ENCODE results near the gene SLC10A1.
A peak's percentile ranks its signal among the peaks of the same experiment; 100 is the strongest.
"Not testable (repeated sequence)": the region's sequence is repeated elsewhere in the genome, so short reads cannot be mapped to it uniquely, and the experiment has no call there.

The SLC10A1 gene

DNA sequence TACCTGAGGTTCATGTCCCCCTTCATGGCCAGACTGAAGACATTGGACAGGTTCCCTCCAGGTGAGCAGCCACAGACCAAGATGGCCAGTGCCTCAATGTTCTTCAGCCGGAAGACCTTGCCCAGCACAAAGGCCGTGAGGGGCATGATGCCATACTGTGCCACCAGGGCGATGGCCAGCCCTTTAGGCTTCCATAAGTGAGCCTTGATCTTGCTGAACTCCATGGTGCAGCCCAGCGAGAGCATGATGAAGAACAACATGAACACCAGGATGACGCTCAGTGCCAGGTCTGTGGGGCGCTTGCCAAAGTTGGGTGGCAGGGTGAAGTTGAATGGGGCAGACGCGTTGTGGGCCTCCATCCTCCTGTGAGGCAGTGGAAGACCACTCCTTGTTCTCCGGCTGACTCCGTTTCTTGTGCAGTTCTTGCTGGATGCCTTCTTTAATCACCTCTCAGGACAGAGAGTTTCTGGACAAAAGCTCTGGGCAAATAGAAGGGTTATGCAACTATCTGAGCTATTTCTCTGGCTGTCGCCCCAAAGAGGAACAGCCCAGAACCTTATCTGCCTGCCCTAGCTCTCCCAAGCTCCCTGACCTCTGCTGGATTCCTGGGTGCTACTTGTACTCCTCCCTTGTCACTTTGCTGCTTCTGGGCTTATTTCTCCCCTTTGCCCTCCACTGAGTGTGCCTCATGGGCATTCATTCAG, at the start of gene SLC10A1:
SLC10A1 (minus strand) TSS at position 445 of the 704 bp plus-strand sequence; CDS start at position 359, 86 bp downstream.
- DNase-seq = no peak

DNA sequence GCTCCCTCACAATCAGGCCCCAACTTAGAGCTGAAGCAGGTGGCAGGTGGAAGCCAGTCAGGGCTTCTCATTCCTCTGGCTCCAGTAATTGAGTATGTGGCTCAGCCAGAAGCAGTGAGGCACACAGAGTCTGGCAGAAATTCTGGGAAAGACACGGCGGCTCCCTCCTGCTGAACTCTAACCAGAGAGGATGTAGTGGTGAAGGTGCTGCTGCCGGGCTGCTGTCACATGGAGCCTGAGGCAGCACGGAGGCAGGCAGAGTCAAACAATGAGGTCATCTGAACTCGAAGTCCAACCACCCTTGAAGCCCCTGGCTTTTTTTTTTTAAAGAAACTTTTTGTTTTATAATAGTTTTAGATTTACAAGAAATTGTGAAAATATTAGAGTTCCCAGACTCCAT, 48.7 kb upstream of the SLC10A1 start:
- no peak for DNase-seq

DNA sequence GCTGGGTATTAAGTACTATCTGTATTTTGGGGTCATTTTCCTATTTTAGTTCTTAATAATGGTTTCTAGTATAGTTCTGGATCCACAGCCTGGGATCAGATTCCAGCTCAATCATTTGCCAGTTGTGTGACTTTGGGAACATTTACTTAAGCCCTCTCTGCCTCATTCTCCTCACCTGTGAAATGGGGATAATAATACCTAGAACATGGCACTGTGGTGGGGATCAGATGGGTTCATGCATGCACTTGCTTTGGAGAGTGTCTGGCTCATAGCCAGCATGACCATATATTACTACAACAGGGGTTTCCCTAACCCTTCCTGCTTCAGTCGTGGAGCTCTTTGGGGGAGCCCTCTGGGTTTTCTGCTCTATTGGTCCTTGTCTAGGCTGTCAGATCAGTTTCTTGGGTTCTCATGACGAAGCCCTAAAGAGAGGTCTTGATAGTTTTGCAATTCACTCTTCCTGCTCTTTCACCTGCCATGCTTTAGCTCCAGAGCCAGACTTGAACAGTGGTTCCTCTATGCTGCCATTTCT, 48.1 kb upstream of the SLC10A1 start:
- no peak for DNase-seq

DNA sequence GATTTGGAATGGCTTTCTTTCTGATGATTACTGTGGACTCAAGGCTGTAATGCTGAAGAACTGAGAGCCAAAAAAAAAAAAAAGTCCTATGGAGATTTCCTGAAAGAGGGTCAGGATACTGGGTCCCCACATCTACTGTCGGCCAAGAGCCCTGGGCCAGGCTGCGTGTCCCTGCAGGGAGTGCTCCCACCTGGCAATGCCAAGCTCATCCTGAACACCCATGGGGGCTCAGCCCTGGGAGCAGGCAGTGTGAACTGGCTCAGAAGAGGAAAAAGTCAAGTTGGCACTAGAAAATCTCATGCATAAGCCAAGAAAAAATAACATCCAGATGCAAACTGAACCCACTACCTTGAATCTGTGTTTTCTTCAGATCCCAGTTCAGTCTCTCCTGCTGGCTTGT, 47.1 kb upstream of the SLC10A1 start:
- DNase-seq = no peak

DNA sequence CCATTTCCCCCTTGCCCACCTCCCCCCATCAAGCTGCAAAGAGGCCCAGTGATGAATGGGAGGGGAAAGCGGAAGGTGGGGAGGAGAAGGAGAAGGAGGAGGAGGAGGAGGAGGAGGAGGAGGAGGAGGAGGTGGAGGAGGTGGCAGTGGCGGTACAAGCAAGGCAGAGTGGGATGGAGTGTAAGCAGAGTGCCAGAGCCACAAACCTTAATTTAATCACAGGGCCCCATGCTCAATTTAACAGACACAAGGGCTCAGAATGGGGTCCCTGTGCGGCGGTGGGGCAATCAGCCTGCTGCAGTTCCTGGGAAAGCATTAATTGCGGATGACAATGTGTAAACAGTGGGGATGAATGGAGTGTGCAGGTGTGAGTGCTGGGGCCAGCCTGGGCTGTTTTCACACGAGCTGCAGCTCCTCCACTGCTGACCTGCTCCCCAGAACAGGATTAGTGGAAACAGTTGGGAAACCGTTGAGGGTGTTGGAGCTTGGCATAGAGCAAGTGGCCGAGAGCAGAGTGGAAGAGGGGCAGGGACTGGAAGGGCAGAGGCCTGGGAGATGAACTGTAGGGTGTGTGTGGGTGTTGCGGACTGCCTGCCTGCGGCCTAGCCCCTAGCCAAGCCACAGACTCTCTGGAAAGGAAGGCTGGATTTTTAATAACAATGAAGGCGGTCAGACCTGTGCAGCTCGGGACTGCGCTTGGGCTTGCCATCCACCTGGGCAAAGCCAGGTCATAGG, 45.8 kb upstream of the SLC10A1 start:
- DNase-seq = no peak

DNA sequence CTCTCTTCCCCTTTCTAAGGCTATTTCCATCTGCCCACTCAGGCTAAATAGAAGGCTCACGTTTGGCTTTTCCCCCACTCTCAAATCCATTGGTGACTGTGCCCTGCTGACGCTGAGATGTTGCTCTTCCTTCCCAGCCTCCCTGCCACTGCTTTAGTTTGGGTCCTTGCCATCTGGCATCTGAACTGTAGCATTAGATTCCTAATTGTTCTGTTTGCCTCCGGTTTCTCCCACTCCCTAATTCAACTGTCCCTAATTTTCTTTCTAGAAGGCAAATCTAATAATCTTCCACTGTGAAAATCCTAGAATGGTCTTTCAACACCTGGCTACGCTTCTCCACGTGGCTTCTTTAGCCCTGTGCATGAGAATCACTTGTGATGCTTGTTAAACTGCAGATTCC, 44.6 kb upstream of the SLC10A1 start:
- DNase-seq = no peak

DNA sequence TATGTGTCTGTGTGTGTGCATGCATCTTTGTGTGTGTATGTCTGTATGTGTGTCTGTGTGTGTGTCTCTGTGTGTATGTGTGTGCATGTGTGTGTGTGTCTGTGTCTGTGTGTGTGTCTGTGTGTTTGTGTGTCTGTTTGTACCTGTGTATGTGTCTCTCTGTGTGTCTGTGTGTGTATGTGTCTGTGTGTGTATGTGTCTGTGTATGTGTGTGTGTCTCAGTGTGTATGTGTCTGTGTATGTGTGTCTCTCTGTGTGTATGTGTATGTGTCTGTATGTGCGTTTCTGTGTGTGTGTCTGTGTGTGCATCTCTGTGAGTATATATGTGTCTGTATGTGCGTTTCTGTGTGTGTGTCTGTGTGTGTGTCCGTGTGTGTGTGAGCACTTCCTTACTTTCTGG, 42.6 kb upstream of the SLC10A1 start:
- no peak for DNase-seq

DNA sequence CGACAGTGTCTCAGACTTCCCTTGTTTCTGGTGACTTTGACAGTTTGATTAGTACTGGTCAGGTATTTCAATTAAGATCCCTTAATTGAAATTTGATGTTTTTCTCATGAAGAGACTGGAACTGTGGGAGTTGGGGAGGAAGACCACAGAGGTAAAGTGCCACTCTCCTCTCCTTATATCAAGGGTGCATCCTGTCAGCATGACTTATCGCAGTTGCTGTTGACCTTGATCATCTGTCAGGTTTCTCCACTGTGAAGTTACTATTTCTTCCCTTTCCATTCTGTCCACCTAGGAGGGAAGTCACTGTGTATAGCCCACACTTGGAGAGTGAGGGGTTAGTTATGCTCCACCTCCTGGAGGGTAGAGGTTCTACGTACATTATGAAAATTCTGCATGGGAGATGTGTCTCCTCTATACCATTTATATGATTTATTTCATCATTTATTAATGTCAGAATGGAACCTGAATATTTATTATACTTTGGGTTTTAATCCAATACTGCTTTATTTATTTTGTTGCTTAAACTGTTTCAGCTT, 41.9 kb upstream of the SLC10A1 start:
- no peak for DNase-seq

DNA sequence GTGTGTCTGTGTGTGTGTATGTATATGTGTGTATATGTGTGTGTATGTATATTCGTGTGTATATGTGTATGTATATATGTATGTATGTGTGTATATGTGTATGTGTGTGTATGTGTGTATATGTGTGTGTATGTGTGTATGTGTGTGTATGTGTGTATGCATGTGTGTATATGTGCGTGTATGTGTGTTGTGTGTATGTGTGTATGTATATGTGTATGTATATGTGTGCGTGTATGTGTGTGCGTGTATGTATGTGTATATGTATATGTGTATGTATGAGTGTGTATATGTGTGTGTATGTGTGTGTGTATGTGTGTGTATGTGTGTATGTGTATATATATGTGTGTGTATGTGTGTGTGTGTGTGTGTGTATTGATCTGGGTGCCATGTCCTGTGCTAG, 31.8 kb upstream of the SLC10A1 start:
- DNase-seq = no peak

DNA sequence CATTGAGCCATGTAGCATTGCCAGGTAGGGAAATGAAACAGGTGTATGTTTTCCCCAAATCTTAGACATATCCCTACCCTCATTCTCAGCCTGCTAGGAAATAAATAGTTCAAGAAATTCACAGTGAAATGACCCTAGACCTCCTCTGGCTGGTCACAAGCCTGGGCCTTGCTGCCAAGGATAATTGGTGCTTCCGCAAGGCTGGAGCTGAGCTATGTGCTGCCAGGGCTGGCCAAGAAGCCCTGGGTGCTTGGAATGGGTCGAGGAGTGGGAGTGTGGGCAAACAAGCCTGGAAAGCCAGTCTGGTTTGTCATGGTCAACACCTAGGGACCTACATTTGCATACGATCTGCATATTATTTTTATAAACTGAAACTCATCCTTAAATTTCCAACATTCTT, 31.3 kb upstream of the SLC10A1 start:
- no peak for DNase-seq

DNA sequence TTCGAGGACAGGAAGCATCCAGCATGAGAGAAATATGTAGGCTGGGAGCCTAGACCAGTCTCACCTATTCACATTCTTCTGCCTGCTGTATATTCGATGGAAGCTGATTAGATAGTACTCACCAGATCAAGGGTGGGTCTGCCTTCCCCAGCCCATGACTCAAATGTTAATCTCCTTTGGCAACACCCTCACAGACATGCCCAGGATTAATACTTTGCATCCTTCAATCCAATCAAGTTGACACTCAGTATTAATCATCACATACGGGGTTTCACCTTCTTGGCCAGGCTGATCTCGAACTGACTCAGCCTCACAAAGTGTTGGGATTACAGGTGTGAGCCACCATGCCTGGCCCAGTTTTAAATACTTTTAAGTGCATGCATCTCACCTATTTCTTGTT, 30.5 kb upstream of the SLC10A1 start:
- DNase-seq = no peak

DNA sequence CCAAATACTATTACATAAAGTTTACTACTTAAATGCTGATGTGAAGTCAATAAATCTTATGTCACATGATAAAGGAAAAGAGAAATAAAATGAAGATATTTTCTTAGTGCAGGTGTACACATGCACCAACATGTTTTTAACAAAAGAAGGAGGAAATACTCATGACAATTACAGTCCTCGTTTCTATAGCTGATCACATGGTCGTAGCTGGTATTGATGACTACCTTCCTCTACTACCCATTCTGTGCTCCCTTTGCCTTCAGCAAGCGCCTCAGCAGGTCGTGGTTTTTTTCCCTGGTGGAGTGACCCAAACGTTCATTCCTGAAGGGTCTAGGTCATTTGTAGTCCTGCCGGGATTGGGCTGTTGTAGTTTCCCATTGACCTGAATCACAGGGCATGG, 25.4 kb upstream of the SLC10A1 start:
- no peak for DNase-seq

DNA sequence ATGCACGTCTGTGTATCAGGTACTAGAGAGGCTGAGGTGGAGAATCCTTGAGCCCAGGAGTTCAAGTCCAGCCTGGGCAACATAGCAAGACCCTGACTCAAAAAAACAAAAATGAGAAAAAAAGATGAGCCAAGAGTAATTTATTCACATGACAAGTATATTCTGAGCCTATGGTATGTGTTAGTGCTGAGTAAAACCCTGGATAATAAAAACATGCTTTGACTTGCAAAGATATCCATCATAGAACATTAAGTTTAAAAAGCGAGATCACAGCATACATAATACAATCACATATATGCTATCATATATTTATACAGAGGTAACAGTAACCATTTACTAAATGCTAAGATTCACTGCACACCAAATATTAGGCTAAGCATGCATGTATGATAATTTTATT, 23.9 kb upstream of the SLC10A1 start:
- no peak for DNase-seq

DNA sequence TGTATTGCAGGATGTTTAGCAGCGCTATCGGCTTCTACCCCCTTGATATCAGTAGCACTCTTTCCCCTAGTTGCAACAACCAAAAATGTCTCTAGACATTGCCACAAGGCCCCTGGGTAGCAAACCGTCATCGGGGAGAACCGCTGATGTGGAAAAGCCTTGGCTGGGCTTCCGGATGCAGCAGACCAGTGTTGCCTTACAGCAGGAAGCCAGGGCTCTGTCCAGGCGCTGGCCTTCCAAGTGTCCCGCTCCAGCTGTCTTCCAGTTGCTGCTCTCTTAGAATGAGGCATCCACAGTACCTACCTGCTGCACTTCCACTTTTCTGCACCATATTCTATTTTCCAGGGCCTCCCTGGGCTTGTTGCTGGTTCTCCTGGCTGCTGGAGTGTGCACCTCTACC, 22.6 kb upstream of the SLC10A1 start:
- DNase-seq = no peak

DNA sequence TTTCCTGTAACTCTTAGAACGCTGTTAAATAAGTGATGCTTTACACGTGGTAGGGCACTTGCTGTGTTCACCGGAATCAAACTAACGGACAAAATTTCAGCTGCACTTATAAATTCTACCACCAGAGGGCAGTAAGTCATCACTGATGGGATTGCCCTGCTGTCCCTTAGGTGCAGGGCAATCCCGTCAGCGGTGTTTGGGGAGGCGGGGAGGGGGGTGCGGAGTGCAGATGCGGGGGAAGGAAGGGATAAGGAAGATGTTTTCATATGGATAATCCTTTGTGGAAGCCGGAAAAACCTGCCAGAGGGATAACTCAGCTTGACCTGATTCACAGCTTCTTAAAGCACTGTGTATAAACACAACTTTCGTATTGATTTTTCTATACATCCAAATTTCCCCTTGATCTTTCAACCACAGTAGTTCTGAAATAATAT, 21.7 kb upstream of the SLC10A1 start:
- DNase-seq = peak; percentile 9 to 78 (median 30)

DNA sequence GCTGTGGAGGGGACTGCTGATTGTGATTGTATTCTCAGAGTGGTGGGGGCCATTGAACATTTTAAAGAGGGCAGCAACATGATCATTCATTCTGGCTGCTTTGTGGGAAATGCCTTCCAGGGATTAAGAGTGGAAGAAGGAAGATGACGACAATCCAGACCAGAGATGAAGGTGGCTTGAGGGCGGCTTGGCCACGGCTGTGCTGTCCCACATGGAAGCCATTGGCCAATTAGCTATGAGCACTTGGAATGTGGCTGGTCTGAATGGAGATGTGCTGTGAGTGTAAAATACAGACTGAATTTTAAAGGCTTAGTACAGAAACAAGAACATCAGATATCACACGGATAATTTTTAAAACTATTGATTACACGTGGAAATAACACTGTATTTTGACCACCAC, 19.2 kb upstream of the SLC10A1 start:
- DNase-seq = no peak

DNA sequence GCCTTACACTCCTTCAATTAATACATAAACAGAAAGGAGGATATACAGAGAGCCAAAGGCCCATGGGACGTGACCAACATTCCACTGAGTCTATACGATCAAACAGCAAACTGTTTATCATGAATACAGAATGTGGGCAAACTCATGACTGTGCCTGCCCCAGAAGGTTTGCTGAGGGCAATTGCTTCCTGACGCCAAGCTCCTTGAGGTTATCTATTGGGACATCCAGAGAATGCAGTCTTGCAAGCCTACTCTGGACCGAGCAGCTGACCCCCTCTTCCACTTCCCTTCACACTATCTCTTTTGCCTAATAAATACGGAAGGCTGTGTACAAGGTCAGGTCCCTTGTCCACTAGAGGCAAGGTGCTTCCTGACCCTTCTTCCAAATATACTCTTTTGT, 18.5 kb upstream of the SLC10A1 start:
- DNase-seq = no peak

DNA sequence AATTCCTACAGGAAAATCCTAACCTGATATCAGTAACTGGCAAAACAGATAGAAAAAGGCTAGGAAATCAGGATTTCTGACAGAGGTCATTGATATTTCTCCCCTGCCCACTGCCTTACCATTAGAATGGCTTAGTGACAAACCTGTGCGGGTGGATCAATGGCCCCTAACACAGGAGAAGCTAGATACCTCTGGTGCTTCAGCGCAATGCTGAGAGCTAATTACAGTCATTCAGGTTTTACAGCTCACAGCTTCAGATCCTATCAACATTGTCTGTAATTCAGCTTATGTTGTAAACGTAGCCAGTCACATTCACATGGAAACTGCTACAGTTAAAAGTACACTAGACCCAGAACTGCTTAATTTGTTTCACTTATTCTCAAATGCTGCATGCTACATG, 17.4 kb upstream of the SLC10A1 start:
- DNase-seq = no peak

DNA sequence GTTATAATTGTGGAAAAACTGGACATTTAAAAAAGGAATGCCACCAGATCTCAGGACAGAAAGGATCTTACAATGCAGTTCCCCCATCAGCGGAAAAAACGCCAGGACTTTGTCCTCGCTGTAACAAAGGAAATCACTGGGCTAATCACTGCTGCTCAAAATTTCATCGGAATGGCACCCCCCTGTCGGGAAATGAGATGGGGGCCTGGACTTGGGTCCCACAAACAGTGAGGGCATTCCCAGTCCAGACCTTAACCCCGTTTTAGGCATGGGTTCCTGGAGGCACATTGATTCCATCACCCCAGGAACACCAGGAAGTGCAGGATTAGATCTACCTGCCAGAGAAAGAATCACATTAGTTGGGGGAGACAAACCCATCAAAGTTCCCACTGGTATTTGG, 16.3 kb upstream of the SLC10A1 start:
- DNase-seq = not testable (repeated sequence)

DNA sequence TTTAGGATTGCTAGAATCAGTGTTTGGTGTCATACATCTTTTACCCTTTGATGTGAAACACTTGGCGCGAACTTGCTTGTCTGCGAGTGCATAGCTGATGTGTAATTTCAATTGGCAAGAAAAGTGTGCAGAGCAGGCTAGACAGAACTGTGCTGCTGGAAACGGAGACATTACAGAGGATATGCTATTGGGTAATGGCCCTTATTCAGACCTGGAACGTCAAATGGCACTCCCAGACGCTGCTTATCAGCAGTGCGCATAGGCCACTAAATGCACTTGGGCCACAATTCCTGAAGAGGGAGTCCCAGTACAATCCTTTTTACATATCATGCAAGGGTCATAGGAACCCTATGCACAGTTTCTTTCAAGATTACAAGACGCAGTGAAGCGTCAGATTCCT, 15.7 kb upstream of the SLC10A1 start:
- DNase-seq = no peak

DNA sequence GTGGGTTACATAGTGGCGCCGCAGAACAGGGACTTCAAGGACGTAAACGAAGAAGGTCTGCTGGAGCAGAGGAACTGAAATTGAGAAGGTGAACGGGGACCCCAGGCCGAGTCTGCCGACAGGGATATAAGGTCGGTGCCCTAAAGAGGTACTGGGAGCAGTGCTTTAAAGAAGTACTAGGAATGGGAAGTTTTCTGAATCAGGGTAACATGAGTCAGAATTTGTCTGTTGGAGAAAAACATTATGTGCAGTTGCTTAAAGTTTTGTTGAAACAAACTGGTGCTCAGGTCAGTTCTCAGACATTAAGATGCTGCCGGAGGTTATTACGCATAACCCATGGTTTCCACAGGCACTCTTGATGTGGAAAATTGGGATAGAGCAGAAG, 14.8 kb upstream of the SLC10A1 start:
- DNase-seq = no peak

DNA sequence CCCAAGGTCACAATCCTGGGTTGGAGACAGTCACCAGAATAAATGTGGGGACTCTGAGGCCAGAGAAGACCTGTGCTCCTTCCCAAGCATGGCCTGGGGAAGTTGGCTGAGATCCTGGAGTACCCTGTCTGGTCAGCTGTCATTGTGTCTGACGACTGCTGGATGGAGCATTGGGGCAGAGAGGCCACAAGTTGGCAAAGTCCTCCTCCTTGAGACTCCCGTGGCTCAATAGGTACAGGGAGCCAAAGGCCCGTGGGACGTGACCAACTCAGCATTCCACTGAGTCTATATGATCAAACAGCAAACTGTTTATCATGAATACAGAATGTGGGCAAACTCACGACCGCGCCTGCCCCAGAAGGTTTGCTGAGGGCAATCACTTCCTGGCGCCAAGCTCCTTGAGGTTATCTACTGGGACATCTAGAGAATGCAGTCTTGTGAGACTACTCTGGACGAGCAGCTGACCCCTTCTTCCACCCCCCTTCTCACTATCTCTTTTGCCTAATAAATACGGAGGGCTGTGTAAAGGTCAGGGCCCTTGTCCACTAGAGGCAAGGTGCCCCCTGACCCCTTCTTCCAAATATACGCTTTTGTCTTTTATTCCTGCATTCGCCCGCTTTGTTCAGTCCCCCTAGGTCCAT, 14.3 kb upstream of the SLC10A1 start:
- DNase-seq = no peak

DNA sequence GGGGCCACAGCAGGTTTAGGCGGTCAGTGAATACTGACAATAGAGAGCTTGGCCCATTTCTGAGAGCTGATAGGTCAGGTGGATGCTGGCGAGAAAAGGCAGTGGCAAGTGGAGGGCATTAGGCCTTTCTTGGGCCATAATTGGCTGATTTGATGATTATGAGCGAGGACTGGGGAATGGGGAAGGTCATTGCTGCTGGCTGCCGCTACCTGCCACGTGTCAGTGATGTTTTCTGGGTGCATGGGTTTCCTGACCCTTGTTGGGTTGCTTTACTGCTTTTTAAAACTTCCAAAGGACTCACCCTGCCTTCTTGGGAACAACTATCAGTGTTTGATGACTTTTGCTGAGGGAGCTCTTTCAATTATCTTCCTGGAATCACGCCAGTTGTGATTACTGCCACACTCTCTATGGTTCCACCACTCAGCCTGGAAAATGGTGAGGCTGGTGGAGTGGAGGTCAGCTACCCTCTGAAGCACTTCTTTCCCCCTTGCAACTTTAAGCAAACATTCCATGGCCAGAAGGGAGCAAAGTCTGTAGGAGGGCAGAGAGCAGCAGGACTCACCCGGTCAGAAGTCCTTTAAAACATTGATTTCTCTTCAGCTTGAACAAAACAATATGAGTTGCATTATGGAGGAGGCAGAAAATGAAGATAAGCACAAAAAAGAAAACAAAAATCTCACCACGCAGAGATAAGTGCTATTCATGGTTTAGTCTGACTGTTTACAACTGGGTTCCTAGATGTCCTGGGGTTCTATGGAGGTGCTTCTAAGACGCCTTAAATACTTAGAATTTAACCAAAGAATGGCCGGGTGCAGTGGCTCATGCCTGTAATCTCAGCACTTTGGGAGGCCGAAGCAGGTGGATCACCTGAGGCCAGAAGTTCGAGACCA, 12.1 kb upstream of the SLC10A1 start:
- DNase-seq = no peak
